Measurements from ENCODE around the gene CCDC150.
"Not testable (repeated sequence)": the region's sequence is repeated elsewhere in the genome, so short reads cannot be mapped to it uniquely, and the experiment has no call there.

CCDC150 gene

DNA sequence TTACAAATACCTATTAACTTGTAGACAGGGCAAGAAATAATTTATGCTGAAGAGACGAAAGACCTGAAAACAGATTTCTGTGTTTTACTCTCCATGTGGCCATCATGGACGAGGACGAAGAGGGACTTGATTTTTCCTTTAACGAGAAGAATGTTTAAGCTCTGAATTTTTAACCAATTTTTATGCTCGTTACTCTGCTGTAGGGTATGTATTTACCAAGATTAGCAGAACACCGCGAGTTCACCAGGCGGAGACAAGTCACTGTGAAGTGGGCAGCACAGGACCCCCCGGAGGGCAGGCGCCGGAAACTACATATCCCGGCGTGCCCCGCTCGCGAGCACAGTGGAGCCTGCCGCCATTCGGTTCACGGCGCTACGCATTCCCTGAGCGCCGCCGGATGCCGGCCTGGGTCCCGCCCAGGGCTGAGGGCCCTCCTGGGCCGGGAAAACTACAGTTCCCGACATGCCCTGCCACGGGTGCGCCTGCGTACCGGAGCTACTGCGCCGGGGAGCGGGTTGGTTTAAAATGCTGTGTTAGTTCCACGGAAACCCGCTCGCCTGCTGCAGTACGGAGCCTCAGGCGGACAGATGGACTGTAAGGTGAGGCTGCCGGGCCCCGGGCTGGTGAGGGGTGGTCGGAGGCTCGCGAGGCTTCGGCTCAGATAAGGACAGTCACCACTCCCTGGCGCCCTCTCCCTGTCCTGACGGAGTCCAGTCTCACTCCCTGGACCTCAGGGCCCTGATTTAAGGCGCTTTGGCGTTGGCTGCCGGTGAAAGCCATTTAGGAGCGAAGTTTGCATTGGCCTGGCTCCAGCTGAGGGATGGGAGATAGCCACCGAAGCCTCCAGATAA, at the start of gene CCDC150:
Gene CCDC150, plus strand, starts transcription at position 536 of the 851 bp plus-strand sequence. Its CDS starts 52 bp downstream, at position 588.
- DNase-seq = peak; percentile 93

DNA sequence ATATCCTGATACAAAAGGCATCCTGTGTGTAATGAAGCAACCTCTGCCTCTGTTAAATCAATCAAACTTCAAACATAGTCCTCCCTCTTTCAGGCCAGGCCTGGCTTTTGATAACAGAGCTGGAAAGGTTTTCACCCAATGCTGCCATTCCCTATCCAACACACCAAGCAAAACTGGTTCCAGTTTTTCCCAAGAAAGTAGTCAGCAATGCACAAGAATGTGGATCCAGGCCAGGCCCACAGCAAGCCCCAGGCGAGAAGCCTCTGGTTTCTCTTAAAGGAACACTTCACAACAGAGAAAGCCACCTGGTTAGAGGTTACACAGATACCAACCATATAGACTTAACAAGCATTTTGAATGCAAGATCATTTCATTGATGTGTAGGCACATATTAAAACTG, 49.2 kb upstream of the CCDC150 start:
- no peak for DNase-seq

DNA sequence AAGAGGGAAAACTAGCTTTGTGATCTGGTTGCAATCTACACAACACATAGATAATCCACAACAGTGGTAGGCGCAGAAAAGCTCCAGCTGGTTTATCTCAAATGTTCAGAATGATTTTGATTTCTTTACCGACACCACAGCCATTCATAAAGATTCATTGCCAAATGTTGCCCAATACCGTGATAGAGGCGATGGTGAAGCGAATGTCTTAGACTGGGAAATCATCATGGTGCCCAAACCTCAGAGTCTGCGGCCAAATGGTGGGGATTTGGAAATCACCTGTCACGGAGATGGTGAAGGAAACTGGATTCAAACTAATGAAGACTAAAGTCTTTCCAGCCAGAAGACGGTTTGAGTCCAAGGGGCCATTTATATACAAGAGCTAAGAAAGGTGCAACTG, 48.5 kb upstream of the CCDC150 start:
- DNase-seq = no peak

DNA sequence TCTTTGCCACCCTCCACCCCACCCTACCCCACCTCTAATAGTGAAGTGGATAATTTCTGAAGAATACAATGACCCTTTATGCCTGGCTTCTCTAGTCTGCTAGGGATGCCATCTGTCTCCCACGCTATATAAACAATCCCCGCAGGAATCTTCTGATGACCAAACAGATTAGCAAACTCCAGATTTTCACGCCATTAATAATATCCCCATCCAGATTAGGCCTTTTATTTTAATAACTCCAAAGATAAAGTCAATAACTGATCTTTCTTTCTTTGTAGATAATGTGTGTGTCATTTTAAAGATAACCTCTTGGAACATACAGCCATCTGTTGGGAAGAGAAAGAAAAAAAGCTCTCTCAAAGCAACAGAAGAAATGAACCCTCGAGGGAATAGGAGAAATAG, 47.9 kb upstream of the CCDC150 start:
- no peak for DNase-seq

DNA sequence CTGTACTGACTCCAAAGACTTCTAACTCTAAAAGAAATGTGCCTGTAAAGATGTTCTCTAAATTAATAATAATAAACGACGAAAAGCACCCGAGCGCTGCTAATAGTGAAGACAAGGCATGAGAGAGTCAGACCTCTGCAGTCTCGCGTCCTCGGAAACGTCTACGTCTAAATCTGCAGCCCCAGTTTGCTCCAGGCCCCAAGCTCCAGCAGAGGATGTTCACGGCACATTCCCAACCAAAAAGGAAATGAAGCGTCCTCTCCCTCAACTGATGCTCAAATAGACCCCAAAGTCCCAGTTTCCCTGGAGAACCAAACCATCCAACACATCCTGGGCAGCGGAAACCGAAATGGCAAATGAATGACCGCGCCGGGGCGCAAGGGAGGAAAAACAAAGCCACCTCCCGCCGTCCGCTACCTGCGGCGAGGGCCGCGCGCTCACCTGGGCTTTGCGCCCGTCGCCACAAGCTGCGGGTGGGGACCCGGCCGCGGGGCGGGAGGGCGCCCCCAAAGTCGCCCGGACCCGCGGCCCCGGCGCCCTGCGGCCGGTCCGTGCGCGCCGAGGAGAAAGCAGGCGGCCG, 47.1 kb upstream of the CCDC150 start:
- DNase-seq = no peak

DNA sequence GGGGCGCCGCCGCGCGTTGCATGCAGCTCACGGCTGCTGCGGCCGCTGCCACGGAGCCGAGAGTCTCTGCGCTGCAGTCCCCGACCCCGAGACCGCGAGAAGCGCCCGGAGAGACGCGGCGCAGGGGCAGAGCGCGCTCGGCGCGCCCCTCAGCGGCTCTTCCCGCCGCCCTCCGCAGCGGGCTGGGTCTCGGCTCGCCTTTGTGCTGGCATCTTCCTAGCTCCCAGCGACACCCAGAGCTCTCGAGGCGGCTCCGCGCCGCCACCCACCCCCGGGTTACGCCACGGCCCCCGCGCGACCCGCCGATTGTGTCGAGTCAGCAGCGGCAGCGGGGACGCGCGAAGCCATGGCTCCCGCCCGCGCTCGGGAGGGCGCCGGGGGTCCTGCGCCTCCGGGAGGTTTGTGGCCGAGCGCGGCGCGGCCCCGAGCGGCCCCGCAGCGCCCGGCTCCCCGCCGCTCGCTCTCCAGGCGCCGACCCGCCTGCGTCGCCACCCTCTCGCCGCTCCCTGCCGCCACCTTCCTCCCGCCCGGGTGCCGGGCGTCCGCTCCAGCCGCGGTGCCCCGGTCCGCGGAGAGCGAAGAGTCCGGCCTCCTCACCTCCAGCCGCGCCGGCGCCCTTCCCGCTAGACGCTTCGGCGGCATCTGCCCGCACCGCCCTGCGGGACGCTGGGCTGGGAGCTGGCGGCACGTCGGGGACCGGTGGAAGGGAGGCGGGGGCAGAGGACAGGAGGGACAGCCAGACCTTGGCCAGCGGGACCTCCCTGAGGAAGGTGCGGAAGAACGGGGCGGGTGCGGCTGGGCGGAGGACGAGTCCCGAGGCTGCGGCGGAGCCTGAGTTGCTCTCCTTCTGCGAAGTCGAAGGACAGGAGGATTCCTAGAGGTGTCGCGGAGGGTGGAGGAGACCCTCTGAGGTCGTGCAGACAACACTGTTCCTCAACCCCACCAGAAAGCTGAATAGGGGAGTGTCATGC, 46.3 kb upstream of the CCDC150 start, which contains the start of gene HECW2:
Gene HECW2, minus strand, starts transcription at position 644 of the 971 bp plus-strand sequence.
- no peak for DNase-seq

DNA sequence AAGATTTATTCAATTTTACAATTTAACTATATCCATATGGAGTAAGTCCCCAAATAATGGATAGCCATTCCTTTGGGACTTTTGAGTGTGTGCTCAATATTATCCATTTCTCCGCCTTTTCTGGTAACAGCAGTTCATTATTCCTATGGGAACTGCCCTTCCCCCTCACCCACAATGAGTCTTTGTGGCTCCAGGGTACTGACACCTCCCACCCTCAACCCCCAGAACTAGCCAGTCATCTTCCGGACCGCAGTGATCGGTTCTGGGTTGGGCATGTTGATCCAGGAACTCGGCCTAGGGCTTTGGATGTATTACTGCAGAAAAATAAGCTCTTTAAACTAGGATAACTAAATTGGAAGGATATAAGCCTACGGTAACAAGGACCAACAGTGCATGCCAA, 45.4 kb upstream of the CCDC150 start:
- no peak for DNase-seq

DNA sequence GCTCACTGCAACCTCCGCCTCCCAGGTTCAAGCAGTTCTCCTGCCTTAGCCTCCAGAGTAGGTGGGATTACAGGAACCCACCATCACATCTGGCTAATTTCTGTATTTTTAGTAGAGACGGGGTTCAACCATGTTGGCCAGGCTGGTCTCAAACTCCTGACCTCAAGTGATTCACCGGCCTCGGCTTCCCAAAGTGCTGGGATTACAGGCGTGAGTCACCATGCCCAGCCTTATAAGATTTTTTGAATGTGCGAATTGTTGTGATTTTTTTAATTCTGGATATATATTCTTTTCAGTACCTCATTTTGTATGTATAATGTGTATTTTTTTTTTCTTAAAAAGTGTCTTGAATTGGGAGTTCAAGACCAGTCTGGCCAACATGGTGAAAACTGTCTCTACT, 42.0 kb upstream of the CCDC150 start:
- no peak for DNase-seq

DNA sequence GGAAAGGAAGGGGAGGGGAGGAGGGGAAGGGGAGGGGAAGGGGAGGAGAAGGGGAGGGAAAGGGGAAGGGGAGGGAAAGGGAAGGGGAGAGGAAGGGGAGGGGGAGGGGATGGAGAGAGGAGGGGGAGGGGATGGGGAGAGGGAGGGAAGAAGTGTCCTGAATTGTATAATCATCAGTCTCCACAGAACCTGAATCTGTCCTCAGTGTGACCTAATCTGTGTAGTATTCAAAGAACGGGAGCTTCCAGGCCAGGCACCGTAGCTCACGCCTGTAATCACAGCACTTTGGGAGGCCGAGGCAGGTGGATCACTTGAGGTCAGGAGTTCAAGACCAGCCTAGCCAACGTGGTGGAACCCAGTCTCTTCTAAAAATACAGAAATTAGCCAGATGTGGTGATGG, 41.1 kb upstream of the CCDC150 start:
- DNase-seq = no peak

DNA sequence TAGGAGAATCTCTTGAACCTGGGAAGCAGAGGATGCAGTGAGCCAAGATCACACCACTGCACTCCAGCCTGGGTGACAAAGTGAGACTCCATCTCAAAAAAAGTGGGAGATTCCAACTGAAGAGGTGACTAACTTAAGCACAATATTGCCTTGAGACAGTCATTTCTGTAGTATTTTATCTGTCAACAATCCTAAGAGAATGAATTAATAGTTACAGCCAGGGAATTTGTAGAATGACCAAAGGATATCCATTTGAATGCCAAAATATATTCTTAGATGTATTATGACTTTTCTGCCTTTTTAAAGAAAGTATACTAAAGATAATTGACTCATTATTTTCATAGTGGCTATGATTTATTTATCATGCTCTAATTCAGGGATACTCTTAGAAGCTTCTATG, 40.7 kb upstream of the CCDC150 start:
- DNase-seq = no peak

DNA sequence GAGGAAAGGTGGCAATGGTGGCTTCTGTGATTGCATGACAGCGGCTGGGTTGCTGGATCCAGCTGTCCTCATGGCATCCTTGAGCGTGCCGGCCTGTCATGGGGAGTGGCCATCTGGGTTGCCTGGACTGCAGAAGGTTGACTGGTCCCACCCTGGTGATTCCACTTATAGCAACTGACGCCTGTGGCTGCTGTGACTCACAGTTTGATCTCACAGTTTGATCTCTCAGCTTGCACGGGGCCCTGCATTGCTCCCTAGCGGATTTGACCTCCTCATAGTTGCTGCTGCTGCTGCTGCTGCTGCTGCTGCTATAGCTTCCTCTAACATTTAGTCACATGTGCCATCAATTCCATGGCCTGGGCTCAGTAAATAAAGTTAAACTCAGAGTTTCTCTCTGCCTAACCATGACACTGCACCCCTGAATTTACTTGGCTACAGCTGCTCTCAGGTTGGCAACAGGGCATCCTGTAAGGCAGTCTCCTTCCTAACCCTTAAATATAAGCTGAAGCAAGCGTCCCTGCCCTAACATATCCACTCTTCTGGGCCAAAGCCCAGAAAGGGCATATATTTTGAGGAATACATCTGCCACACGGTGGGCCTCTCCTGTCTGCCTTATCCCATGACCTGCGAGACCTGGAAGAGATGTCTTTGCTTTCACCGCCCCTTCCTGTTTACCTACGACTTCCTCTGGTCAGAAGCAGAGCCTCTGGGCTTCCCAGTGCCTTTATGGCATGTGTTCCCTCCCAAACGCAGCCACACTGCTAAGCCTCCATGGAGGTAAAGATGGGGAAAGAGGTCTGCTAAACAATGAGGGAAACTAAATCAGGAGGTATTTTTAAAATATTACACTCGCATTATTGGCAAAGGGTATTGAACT, 37.8 kb upstream of the CCDC150 start:
- DNase-seq = no peak

DNA sequence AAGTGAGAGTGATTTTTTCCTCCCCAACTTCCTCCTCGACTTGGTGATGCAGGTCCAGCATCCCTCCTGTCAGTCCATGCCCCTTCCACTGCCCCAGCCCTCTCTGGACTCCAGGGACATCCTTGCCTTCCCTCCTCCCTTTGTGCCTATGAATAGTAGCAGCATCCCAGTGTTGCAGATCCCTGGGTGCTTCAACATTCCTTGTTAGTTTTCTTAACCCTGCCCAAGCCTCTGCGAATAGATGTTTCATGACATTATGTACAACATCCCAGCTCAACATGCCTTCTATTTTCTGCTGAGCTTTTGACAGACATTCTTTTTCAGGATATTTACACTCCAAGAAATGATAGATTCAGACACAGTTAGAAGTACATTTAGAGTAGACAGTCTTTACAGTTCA, 35.3 kb upstream of the CCDC150 start:
- no peak for DNase-seq

DNA sequence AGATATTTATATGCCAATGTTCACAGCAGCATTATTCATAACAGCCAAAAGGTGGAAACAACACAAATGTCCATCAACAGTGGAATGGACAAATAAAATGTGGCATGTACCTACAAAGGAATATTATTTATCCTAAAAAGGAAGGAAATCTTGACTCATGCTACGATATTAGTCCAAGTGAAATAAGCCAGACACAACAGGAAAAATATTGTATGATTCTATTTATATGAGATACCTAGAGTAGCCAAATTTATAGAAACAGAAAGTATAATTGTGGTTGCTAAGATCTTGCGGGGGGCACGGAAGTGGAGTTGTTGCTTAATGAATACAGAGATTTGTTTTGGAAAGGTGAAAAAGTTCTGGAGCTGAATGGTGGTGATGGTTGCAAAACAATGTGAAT, 33.0 kb upstream of the CCDC150 start:
- no peak for DNase-seq

DNA sequence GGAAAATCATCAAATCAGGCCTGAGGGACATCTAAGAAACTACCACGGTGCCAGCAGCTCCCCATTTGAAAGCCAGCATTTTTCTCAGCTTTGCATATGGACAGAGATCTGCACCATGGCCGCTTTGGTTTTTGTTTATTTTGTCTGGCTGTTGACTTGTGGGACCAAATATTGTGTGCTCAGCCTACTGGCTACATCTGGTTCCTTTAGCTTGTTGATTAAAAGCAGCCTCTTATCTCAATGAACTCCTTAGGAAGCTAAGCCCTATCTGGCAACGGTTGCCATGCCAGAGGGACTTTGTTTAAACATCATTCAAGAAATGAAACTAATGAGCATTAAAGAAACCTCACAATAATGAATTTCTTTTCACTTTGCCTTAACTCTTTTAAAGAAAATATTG, 32.4 kb upstream of the CCDC150 start:
- no peak for DNase-seq

DNA sequence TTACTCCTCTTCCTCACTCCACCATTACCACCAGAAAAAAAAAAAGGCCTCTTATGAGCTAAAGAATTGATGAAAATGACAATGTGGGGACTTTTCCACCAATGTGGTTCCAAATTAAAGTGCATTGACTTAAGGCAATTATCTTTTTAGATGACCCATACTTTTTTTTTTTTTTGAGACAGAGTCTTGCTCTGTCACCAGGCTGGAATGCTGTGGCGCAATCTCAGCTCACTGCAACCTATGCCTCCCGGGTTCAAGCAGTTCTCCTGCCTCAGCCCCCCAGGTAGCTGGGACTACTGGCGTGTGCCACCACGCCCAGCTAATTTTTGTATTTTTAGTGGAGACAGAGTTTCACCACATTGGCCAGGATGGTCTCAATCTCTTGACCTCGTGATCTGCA, 31.6 kb upstream of the CCDC150 start:
- DNase-seq = not testable (repeated sequence)

DNA sequence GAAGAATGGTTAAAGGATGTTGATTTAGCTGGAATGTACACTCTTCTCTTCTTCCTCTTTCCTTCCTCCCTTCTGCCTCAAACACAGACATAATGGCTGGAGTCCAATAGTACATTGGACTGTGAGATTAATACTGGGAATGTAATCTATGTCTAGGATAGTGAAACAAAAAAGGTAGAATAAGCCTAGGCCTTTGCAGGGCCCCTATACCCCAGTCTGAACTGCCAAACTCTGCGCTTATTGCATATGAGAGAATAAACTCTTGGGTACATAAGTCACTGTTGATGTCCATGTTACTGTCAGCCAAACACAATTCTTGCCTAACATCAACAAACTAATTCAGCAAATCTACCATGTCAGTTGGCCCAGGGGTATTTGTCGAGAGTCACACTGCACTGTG, 29.7 kb upstream of the CCDC150 start:
- DNase-seq = no peak

DNA sequence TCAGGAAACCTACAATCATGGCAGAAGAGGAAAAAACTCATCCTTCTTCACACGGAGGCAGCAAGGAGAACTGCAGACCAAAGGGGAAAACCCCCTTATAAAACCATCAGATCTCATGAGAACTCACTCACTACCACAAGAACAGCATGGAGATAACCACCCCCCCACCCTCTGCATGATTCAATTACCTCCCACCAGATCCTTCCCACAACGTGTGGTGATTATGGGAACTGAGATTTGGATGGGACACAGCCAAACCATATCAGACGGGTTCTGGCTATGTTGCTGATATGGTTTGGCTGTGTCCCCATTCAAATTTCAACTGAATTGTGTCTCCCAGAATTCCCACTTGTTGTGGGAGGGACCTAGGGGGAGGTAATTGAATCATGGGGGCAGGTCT, 28.7 kb upstream of the CCDC150 start:
- DNase-seq = no peak

DNA sequence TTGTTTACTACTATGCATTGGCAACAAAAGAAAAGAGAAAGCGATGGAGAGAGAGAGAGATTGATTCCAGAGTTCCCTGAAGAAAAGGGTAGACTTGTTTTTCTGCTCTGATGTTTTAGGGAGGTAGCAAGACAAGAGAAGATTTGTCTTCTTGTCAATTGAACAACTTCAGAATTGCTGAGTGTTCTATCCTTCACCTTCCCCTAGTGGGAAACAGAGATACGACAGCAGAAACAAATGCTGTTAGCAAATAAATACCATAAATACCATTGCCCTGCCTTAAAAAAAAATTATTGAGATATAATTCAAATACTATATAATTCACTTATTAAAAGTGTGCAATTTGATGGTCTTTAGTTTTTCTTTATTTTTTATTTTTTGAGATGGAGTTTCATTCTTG, 26.2 kb upstream of the CCDC150 start:
- DNase-seq = no peak

DNA sequence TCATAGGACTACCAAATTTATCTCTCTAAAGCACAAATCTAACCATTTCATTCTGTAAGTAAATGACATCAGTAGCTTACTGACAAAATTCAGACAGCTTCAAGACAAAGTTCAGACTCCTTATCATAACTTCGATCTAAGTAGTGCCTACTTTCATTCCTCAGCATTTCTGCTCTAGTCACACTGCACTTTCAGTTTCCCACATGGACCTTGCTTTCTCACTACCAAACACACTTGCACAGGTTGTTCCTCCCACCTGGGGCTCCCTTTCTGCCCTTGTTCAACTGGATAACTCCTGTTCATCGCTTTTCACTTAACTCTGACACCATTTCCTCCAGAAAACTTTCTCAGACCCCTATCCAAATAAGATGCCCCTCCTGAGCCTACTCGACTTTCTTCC, 22.1 kb upstream of the CCDC150 start:
- DNase-seq = no peak

DNA sequence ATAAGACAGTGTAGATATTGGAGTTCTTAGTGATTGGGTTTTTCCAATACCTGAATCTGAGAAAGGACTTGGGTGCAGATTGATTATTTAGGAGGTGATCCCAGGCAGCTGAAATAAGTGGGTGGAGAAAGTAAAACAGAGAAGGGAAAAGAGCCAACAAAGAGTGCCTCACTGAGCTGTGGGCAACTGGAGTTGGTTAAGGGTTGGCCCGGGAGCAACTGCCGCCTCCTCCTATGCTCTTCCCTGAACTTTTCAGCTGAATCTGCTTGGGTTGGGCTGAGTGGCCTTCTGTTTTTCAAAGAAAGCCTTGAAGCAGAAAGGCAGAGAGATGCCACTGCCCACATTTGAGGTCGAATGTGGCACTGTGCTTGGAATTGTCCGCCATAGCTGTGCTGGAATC, 20.9 kb upstream of the CCDC150 start:
- DNase-seq = no peak

DNA sequence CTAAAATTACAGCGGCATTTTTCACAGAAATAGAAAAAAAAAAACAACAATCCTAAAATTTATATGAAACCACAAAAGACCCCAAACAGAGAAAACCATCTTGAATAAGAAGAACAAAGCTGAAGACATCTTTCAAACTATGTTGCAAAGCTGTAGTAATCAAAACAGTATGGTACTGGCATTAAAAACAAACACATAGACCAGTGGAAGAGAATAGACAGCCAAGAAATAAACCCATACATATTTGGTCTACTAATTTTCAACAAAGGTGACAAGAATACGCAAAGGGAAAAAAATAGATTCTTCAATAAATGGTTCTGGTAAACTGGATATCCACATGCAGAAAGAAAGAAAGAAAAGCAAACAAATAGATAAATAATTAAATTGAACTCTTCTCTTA, 9.0 kb upstream of the CCDC150 start:
- DNase-seq = no peak

DNA sequence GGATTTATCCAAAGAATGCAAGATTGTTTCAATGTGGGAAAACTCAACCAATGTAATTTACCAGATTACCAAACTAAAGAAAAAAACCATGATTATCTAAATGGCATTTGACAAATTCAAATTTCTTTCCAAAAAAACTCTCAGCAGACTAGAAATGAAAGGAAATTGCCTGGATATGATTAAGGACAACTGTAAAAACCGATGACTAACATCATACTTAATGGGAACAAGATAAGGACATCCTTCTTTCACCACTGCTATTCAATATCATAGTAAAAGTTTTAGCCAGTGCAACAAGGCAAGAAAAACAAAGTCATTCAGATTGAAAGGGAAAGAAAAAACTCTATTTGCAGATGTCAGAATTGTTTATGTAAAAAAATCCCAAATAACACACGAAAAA, 4.4 kb upstream of the CCDC150 start:
- no peak for DNase-seq

Measured in CD4-positive, alpha-beta T cell treated with Interferon gamma for 1 hour (primary cell).